ENCODE results near the gene PCDHA10.
"Not testable (repeated sequence)": the region's sequence is repeated elsewhere in the genome, so short reads cannot be mapped to it uniquely, and the experiment has no call there.

Gene PCDHA10

DNA sequence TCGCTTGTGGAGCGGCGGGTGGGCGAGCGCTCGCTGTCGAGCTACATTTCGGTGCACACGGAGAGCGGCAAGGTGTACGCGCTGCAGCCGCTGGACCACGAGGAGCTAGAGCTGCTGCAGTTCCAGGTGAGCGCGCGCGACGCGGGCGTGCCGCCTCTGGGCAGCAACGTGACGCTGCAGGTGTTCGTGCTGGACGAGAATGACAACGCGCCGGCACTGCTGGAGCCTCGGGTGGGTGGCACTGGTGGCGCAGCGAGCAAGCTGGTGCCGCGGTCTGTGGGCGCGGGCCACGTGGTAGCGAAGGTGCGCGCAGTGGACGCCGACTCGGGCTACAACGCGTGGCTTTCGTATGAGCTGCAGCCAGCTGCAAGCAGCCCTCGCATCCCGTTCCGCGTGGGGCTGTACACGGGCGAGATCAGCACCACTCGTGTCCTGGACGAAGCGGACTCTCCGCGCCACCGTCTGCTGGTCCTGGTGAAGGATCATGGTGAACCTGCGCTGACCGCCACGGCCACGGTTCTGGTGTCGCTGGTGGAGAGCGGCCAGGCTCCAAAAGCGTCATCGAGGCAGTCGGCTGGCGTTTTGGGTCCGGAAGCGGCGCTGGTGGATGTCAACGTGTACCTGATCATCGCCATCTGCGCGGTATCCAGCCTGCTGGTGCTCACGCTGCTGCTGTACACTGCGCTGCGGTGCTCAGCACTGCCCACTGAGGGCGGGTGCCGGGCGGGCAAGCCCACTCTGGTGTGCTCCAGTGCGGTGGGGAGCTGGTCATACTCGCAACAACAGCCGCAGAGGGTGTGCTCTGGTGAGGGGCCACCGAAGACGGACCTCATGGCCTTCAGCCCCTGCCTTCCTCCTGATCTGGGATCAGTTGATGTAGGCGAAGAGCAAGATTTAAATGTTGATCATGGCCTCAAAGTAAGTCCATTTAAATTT lies 12.6 kb upstream of the PCDHA10 start:
- no peak for DNase-seq (ENCODE audit: low read depth, low spot score)

GRCh38 chr5:140848139-140849102 lies 7.3 kb upstream of the PCDHA10 start, which contains the start of gene PCDHA9:
Gene PCDHA9 (plus strand): TSS chr5:140848382. CDS start chr5:140848496, 114 bp downstream.
- DNase-seq (ENCODE audit: low read depth, low spot score), result not testable (repeated sequence)

DNA sequence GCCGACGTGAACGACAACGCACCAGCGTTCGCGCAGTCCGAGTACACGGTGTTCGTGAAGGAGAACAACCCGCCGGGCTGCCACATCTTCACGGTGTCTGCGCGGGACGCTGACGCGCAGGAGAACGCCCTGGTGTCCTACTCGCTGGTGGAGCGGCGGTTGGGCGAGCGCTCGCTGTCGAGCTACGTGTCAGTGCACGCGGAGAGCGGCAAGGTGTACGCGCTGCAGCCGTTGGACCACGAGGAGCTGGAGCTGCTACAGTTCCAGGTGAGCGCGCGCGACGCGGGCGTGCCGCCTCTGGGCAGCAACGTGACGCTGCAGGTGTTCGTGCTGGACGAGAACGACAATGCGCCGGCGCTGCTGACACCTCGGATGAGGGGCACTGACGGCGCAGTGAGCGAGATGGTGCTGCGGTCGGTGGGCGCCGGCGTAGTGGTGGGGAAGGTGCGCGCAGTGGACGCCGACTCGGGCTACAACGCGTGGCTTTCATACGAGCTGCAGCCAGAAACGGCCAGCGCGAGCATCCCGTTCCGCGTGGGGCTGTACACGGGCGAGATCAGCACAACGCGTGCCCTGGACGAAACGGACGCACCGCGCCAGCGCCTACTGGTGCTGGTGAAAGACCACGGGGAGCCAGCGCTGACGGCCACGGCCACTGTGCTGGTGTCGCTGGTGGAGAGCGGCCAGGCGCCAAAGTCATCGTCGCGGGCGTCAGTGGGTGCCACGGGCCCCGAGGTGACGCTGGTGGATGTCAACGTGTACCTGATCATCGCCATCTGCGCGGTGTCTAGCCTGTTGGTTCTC lies 5.7 kb upstream of the PCDHA10 start:
- not testable (repeated sequence) for DNase-seq (ENCODE audit: low read depth, low spot score)

- no peak for DNase-seq (ENCODE audit: low read depth, low spot score)
Measured at GRCh38 chr5:140857177-140857986, 1.7 kb downstream of the PCDHA10 start.

- no peak for DNase-seq (ENCODE audit: low read depth, low spot score)
Measured at GRCh38 chr5:140857987-140858240, 2.2 kb downstream of the PCDHA10 start.

- DNase-seq (ENCODE audit: low read depth, low spot score), result no peak
Measured at GRCh38 chr5:140862441-140863295, 7.0 kb downstream of the PCDHA10 start.

GRCh38 chr5:140868721-140869554 lies 13.2 kb downstream of the PCDHA10 start, which contains the start of gene PCDHA11:
Gene PCDHA11 (plus strand): TSS chr5:140868957. CDS start chr5:140869104, 147 bp downstream.
- peak; percentile 61 for DNase-seq (ENCODE audit: low read depth, low spot score)

GRCh38 chr5:140869555-140869886 lies 13.8 kb downstream of the PCDHA10 start:
- no peak for DNase-seq (ENCODE audit: low read depth, low spot score)

DNA sequence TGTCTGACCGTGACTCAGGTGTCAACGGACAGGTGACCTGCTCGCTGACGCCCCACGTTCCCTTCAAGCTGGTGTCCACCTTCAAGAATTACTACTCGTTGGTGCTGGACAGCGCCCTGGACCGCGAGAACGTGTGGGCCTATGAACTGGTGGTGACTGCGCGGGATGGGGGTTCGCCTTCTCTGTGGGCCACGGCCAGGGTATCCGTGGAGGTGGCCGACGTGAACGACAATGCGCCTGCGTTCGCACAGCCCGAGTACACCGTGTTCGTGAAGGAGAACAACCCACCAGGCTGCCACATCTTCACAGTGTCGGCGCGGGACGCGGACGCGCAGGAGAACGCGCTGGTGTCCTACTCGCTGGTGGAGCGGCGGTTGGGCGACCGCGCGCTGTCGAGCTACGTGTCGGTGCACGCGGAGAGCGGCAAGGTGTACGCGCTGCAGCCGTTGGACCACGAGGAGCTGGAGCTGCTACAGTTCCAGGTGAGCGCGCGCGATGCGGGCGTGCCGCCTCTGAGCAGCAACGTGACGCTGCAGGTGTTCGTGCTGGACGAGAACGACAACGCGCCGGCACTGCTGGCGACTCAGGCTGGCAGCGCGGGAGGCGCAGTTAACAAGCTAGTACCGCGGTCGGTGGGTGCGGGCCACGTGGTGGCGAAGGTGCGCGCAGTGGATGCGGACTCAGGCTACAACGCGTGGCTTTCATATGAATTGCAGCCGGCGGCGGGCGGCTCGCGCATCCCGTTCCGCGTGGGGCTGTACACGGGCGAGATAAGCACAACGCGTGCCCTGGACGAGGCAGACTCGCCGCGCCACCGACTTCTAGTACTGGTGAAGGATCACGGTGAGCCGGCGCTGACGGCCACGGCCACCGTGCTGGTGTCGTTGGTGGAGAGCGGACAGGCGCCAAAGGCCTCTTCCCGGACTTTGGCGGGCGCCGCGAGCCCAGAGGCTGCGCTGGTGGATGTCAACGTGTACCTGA lies 14.8 kb downstream of the PCDHA10 start:
- DNase-seq (ENCODE audit: low read depth, low spot score), result no peak

DNA sequence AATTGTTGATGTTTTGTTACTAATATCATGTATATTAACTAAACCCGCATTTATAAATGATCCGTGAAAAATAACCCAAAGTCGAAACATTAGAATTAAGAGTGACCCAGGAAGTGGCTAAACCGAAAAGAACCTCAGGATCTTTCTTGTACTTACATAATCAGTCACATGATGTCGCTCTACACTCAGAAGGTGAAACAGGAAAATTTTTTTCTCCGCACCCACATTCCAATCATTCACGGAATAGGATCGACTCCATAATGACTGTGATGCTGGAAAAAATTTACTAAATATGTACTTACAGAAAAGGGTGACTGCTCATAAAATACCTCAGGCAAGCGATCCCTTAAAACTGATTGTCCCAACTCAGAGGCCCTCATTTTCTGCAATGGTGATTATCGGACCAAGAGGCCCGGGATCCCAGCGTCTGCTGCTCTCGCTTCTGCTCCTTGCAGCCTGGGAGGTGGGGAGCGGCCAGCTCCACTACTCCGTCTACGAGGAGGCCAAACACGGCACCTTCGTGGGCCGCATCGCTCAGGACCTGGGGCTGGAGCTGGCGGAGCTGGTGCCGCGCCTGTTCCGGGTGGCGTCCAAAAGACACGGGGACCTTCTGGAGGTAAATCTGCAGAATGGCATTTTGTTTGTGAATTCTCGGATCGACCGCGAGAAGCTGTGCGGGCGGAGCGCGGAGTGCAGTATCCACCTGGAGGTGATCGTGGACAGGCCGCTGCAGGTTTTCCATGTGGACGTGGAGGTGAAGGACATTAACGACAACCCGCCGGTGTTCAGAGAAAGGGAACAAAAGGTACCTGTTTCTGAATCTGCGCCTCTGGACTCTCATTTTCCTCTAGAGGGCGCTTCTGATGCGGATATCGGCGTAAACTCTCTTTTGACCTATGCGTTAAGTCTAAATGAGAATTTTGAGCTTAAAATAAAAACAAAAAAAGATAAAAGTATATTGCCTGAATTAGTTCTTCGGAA lies 19.7 kb downstream of the PCDHA10 start, which contains the start of gene PCDHA12:
TSS of gene PCDHA12 (plus strand) at position 224 of the 981 bp plus-strand sequence. CDS start at position 389, 165 bp downstream.
- peak; percentile 49 for DNase-seq (ENCODE audit: low read depth, low spot score)

DNA sequence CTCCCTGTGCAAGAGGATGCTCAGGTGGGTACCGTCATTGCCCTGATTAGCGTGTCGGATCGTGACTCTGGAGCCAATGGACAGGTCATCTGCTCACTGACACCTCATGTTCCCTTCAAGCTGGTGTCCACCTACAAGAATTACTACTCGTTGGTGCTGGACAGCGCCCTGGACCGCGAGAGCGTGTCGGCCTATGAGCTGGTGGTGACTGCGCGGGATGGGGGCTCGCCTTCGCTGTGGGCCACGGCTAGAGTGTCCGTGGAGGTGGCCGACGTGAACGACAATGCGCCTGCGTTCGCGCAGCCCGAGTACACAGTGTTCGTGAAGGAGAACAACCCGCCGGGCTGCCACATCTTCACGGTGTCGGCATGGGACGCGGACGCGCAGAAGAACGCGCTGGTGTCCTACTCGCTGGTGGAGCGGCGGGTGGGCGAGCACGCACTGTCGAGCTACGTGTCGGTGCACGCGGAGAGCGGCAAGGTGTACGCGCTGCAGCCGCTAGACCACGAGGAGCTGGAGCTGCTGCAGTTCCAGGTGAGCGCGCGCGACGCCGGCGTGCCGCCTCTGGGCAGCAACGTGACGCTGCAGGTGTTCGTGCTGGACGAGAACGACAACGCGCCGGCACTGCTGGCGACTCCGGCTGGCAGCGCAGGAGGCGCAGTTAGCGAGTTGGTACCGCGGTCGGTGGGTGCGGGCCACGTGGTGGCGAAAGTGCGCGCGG lies 21.0 kb downstream of the PCDHA10 start:
- not testable (repeated sequence) for DNase-seq (ENCODE audit: low read depth, low spot score)

GRCh38 chr5:140877262-140877581 lies 21.5 kb downstream of the PCDHA10 start:
- DNase-seq (ENCODE audit: low read depth, low spot score), result no peak

DNA sequence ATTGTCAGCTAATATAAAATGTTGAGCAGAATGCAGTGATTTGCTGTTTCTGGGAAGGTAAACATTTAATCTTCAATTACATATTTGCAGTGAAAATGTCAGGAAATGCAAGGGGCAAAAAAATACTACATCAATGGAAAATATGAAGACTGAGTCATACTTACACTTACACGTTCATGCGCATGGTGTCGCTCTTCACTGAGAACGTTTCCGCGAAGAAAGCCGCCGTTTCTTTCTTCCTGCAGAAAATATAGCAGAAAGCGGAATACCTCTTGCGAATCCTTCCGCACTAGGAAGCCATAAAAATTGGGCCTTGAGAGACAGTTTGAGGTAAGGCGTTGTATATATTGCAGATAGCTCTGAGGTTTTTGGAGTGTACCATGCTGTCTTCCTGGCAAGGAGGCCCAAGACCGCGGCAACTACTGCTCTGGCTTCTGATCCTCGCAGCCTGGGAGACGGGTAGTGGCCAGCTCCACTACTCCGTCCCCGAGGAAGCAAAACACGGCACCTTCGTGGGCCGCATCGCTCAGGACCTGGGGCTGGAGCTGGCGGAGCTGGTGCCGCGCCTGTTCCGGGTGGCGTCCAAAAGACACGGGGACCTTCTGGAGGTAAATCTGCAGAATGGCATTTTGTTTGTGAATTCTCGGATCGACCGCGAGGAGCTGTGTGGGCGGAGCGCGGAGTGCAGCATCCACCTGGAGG lies 26.3 kb downstream of the PCDHA10 start, which contains the start of gene PCDHA13:
TSS of gene PCDHA13 (plus strand) at position 236 of the 702 bp plus-strand sequence. CDS start at position 381, 145 bp downstream.
- DNase-seq (ENCODE audit: low read depth, low spot score), result peak; percentile 29

GRCh38 chr5:140882591-140882899 lies 26.8 kb downstream of the PCDHA10 start:
- DNase-seq (ENCODE audit: low read depth, low spot score), result peak; percentile 53

DNA sequence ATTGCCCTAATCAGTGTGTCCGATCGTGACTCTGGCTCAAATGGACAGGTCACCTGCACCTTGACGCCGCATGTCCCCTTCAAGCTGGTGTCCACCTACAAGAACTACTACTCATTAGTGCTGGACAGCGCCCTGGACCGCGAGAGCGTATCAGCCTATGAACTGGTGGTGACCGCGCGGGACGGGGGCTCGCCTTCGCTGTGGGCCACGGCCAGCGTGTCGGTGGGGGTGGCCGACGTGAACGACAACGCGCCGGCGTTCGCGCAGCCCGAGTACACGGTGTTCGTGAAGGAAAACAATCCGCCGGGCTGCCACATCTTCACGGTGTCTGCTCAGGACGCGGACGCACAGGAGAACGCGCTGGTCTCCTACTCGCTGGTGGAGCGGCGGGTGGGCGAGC lies 27.7 kb downstream of the PCDHA10 start:
- DNase-seq (ENCODE audit: low read depth, low spot score), result no peak

Measured in ELF-1 (cell line).